NCI-H226 (cell line): ENCODE measurements around the gene HHIPL1.
A peak's percentile ranks its signal among the peaks of the same experiment; 100 is the strongest.

Experiments used
- DNase-seq: peaks from one replicate; pipeline ENCODE4 v3.0.0-alpha.2; 2015

Gene HHIPL1

DNA sequence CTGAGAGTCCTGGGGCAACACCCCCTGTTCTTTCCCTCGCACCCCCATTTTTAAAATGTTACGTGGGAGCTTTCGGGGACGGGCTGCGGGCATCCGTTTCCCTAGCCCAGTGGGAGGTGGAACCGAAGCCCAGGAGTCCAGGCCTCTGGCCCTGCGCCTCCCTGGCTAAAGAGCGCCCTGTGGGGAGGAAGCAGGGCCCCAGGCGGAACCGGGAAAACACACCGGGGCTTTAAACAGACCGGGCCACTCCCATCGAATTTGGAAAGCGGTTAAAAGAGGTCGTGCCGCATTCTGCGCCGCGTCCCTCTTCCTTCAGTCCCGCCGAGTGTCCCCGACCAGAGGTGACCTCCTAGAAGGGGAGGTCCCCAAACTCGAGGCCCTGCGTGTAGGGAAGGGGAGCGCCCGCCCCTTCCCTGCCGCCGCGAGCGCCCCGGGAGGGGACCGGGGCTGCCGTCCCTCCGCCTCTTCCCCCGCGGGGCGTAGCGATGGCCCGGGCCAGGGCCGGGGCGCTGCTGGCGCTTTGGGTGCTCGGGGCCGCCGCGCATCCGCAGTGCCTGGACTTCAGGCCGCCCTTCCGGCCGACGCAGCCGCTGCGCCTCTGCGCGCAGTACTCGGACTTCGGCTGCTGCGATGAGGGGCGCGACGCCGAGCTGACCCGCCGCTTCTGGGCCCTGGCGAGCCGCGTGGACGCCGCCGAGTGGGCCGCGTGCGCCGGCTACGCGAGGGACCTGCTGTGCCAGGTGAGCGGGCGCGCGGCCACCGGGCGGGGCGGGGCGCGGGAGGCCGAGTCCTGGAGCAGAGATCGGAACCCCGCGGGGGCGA is at the start of gene HHIPL1:
Gene HHIPL1, plus strand, starts transcription at position 407 of the 822 bp plus-strand sequence. Its CDS starts 79 bp downstream, at position 486.
- no peak for DNase-seq

DNA sequence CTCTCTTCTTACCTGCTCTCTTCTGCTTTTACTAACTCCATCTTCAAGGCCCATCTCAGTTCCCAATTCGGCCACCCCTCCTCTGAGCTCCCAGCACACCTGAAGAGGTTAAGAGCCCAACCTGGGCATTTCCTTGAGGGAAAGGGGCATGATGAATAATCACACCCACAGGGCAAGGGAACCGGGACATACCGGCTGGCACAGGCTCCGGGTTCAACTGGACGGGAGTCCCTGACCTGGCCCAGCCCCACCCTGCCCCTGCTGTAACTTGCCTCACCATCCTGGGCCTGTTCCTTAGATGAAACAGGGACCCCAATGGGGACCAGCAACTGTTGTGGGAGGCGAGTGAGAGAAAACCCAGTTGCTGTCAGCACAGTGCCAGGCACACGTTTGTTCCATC is 49.4 kb upstream of the HHIPL1 start:
- no peak for DNase-seq

DNA sequence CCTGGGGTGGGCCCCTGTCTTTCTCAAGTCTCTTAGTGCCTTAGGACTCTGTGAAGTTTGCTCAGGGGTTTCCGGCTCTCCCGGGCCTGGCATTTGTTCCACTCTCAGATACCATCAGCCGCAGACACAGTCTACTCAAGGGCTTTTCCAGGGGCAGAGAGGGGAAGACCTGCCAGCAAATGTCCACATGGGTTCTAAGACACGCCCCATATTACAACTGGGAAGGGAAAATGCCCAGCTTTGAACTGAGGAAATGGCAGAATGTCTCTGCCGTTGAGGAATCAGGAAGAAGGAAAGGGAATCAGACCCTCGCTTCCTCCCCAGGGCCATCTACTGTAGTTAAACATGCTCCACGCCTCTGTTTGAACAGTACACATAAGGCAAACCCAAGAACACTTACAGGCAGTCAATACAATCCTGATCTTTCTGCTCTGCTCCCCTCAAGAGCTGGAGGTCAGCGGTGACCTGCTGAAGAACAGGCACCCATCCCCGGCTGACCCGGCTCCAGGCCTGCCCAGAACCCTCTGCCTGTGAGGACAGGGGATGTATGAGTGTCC is 48.8 kb upstream of the HHIPL1 start:
- DNase-seq = no peak

DNA sequence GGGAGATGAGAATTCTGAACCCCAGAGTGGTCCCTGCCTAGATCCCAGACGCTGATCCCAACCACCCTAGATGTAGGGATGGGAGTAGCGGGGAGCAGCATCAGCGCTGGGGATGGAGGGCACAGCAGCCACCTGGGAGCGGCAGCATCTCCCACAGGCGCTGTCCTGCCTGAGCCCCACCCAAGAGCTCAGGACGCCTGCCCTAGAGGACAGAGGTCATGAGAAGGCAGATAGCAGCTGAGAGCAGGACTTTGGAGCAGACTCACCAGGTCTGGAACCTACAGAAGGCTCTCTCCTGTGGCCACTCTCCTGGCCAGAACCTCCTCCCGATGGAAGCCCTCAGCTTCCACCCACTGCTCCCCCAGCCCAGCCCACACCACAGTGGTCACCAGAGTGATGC is 48.2 kb upstream of the HHIPL1 start:
- no peak for DNase-seq

DNA sequence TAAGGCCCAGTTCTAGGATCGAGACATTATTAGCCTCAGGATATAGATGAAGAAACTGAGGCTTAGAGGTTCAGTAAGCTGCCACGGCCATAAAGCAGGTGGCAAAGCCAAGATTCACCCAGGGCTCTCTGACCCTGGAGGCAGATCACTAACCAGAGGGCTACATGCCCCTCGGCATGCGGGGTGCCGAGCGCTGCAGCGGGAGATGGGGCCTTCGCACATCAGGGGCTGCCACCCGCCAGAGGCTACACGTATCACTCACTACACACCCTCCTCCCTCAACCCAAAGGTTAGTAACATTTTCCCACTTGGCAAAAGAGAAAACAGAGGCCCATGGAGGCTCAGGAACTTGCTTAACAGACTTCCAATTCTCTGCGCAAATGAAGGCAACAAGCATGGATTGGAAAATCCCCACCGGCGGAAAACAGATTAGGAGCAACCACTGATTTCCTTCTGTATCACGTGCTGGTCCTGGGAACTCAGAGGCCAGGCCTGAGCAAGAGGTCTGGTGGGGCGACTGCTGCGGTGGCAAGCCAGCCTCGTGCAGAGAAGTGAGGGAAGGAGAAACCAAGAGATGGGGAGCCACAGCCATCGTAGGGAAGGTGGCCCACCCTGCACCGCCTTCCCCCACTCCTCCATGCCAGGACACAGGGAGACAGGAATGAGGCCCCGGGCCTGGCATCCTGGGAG is 46.9 kb upstream of the HHIPL1 start:
- DNase-seq = no peak

DNA sequence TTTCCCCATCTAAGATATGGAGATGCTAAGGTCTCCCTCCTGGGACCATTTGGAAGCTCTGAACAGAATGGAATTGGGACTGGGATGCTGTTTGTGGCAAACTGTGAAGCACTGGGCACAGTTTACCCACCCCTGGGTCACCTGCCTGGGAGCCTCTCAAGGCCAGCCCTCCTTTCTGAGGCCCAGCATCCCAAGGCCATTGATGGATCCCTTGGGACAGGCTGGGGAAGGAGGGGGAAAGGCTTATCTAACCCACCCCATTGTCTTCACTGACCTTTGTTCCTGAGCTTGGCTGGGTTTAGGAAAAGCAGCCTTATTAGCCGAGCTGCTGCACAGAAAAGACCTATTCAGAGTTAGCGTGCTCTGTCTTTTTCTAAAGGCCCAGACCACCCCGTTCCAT is 46.2 kb upstream of the HHIPL1 start:
- DNase-seq = no peak

DNA sequence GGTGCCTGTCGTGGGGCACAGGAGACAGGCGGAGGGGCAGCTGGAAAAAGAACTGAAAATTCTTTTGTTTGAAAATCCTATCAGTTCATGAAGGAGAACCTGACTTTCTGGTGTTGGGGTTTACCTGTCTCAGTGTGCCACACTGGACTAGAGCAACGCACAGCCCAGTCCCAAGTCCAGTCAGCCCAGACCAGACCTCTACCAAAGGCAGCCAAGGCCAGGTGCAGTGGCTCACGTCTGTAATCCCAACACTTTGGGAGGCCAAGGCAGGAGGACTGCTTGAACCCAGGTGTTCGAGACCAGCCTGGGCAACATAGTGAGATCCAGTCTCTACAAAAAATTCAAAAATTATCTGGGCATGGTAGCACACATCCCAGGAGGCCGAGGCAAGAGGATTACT is 45.5 kb upstream of the HHIPL1 start:
- no peak for DNase-seq

- no peak for DNase-seq
These were observed 44.6 kb upstream of the HHIPL1 start for GRCh38 chr14:99600232-99600888.

DNA sequence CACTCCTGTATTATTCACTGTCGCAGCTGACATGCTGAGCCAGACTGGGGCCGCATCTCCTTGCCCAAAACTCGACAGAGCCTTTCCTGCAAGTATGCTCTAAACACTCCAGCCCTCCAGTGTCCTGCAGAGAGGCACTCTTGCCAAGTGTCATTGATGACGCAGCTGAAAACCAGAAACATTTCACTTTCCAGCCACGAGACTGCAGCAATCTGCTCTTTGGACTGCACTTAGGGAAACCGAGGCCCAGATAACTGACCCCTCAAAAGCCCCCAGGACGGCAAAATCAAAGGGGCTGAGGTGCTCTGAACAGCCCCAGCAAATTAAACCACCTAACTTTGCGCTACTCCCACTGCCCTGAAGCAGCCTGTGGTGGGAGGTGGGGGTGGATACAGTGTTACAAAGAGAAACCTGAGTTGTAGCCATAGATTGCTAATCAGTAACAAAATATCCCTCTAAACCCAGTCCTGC is 43.5 kb upstream of the HHIPL1 start:
- no peak for DNase-seq

DNA sequence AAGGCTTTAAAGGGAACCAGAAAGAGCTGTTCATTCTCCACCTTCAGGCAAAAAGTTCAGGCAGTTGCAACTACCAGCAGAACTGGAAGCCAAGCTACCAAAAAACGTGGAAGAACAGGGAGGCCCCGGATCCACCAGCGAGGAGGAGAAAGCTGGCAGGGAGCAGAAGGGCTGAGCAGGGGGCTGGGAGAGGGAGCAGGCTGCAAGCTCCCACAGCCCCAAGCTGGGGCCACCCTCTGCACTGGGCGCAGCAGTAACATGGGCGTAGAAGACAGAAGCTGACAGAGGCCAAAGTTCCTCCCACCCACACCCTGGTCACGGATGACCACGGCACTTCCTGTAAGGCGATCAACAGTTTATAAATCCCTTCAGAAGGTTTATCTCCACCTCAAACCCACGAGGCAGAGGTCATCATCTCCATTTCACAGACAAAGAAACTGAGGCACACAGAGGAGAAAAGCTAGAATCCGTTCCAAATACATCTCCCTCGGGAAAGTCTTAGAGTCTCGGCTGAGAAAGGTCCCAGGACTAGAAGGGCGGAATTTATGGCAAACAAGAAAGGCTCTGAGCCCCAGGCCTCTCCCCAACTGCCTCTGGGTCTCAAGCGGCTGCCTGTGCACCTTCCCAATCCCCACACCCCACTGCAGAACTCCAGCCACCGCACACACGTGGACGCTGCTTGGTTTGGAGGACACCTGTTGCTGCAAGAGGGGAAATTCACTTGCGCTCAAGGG is 42.7 kb upstream of the HHIPL1 start:
- DNase-seq = no peak

DNA sequence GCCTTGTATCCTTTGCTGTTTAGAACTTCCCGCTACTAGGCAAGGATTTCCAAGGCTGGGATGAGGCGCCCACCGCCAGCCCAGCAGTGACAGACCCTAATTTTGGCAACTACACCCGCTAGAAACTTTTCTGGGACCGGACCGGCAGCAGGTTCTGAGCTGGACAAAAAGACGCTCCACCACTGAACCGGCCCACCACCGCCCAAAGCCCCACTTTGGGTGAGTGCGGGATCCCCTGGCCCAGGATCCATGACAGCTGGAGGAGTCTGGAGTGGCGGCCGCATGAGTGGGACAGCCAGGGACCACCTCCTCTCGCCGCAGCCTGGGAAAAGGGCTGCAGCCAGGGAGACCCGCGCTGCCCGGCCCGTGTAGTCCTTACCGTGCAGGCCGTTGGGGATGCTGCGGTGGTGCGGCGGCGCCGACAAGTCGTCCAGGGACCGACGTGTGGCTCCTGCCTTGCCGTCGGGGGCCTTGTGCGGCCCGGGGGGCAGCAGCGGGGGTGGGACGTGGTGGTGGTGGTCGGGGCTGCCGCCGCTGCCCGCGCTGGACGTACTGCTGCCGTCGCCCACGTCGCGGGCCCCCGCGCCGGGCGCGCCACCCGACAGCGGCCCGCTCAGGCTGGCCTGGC is 42.0 kb upstream of the HHIPL1 start:
- DNase-seq = no peak

GRCh38 chr14:99603471-99604277 is 41.3 kb upstream of the HHIPL1 start, which contains the start of gene CCDC85C:
TSS of gene CCDC85C (minus strand) at chr14:99604207. CDS start at chr14:99603959, 248 bp downstream.
- DNase-seq = peak; percentile 48

DNA sequence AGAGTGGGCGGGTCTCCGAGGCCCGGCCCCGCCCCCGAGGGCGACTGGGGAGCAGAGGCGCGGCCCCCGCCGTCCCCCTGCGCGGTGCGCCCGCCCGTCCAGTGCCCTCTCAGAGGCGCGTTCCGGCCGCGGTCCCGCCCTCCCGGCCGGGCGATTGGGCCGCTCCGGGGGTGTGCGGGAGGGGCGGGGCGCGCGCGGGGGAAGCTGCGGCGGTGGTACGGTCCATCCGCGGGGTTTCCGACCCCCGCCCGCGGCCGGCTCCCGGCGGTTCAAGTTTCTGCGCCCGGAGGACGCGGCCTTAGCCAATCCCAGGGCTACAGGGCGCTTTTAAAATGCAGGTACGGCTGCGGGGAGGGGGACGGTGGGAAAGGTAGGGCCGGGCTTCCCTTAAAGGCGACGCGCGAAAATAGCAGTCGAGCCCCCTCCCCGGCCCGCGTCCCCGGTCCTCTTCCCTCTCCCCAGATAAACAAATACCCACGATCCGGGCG is 40.6 kb upstream of the HHIPL1 start:
- DNase-seq = peak; percentile 91

GRCh38 chr14:99604766-99605298 is 40.1 kb upstream of the HHIPL1 start:
- DNase-seq = peak; percentile 38

GRCh38 chr14:99605299-99605961 is 39.5 kb upstream of the HHIPL1 start:
- peak; percentile 61 for DNase-seq

- DNase-seq = no peak
These were observed 38.6 kb upstream of the HHIPL1 start for GRCh38 chr14:99606359-99606758.

GRCh38 chr14:99608591-99608990 is 36.3 kb upstream of the HHIPL1 start:
- no peak for DNase-seq

GRCh38 chr14:99609245-99610170 is 35.4 kb upstream of the HHIPL1 start:
- DNase-seq = no peak

- no peak for DNase-seq
These were observed 33.3 kb upstream of the HHIPL1 start for GRCh38 chr14:99611646-99612045.
